ENCODE data around the gene ARG2. TPM values are rescaled to one million over a fixed set of nuclear protein-coding genes. Genes with fewer than 3 reads are reported as not detected.

ARG2 gene
- total and polyA plus RNA-seq, 2 of the 4 experiments (the other 2 are of a cell fraction), result 1.1 to 2.5 TPM

- no peak overlapping the region for H3K4me3 ChIP-seq (ENCODE audit: insufficient read depth, low read depth, low read length)
- BruUV-seq (replicated peaks), result no TSS peak
- no peaks in the 10 kb centered on the region; the same call in 1 of the 2 replicates for H3K9me1 ChIP-seq (ENCODE audit: insufficient read depth, low read length)
- no peak overlapping the region for H2BK120ac ChIP-seq (ENCODE audit: low read depth, low read length)
- H2BK15ac ChIP-seq (ENCODE audit: low read depth, low read length), result no peak overlapping the region
- in situ Hi-C loops (cut with MboI; ENCODE audit: low sequenced_read_pairs), result no loop called here
- ChIA-PET POLR2A (ENCODE audit: unreplicated experiment) (no interaction called here), CTCF (no interaction called here)
- no peak overlapping the region for H4K5ac ChIP-seq (ENCODE audit: low read depth, low read length)
- H4K20me1 ChIP-seq (ENCODE audit: insufficient read depth, low read length), result no peaks in the 10 kb centered on the region
- no peak overlapping the region for H3K14ac ChIP-seq (replicated peaks; ENCODE audit: low read depth, low read length)
- H3K4ac ChIP-seq (ENCODE audit: low read depth, low read length), result no peak overlapping the region
- no peak overlapping the region for H3K56ac ChIP-seq (ENCODE audit: extremely low read depth, insufficient read depth, low read length)
- ATAC-seq (ENCODE audit: low read depth) (no peak), DNase-seq (no peak)
- dilution Hi-C loops (cut with HindIII; ENCODE audit: low sequenced_read_pairs, unreplicated experiment), result no loop called here
- H2BK20ac ChIP-seq (ENCODE audit: low read depth, low read length), result no peak overlapping the region
- H3K9me3 ChIP-seq (ENCODE audit: control insufficient read depth, insufficient read depth, low read length), result no peaks in the 10 kb centered on the region
- no peak overlapping the region for H4K91ac ChIP-seq (ENCODE audit: insufficient read depth, low read depth, low read length)
- no CpG with 5 or more reads among the region's 4 CpGs for whole genome bisulfite sequencing, 2 experiments (ENCODE audit: extremely low coverage in 2 of 2, insufficient read length in 1 of 2)
- H3K4me1 ChIP-seq (ENCODE audit: control insufficient read depth, insufficient read depth, low read length), result no peaks in the 10 kb centered on the region
- H3K27ac ChIP-seq (ENCODE audit: insufficient read depth, low read length), result no peak overlapping the region
- no peak overlapping the region for H3K18ac ChIP-seq (ENCODE audit: low read depth, low read length)
- no peak overlapping the region for H3K23ac ChIP-seq (ENCODE audit: low read depth, low read length)
- H2AK5ac ChIP-seq (ENCODE audit: low read depth, low read length), result no peak overlapping the region
- H3K4me2 ChIP-seq (ENCODE audit: low read depth, low read length), result no peak overlapping the region
- no peak overlapping the region for H2BK5ac ChIP-seq (ENCODE audit: low read depth, low read length, poor library complexity, severe bottlenecking)
- H3K9ac ChIP-seq (ENCODE audit: low read depth, low read length), result no peak overlapping the region
- H2AFZ ChIP-seq (replicated peaks; ENCODE audit: low read length, poor library complexity), result no peak overlapping the region
- H3K27me3 ChIP-seq (ENCODE audit: control insufficient read depth, insufficient read depth, low read length), result peaks cover 2% of the 10 kb centered on the region
- no peak overlapping the region for H2AK9ac ChIP-seq (replicated peaks; ENCODE audit: low read depth, low read length, poor library complexity)
- H3K36me3 ChIP-seq (ENCODE audit: control insufficient read depth, insufficient read depth, low read length), result no peaks in the 10 kb centered on the region
- H4K8ac ChIP-seq (ENCODE audit: low read depth in 2 of 2, low read length in 2 of 2), result no peak overlapping the region
- TF ChIP-seq BHLHE40 (IDR thresholded peaks at IDR 0.05; ENCODE audit: low read depth, low read length) (no peak), RCOR1 (IDR thresholded peaks at IDR 0.05; ENCODE audit: insufficient replicate concordance, low read length) (no peak), CHD1 (IDR thresholded peaks at IDR 0.05; ENCODE audit: low read depth, low read length) (no peak), MAZ (IDR thresholded peaks at IDR 0.05; ENCODE audit: borderline replicate concordance, low read depth, low read length) (no peak), CTCF (conservative IDR thresholded peaks at IDR 0.05; ENCODE audit: low read depth, low read length) (no peak), FOS (IDR thresholded peaks at IDR 0.05; ENCODE audit: low read depth, low read length) (no peak)
- H3K79me1 ChIP-seq (ENCODE audit: low read depth in 1 of 2, low read length in 2 of 2), result no peaks in the 10 kb centered on the region
- intact Hi-C loops (cut with micrococcal nuclease), result no loop called here
These were observed 10.5 kb downstream of the ARG2 start for GRCh38 chr14:67630186-67630585.

Measured in IMR-90 (cell line).